NCI-H1048 (cell line): ENCODE measurements around the gene CTAG1B.
A peak's percentile ranks its signal among the peaks of the same experiment; 100 is the strongest.
"Not testable (repeated sequence)": the region's sequence is repeated elsewhere in the genome, so short reads cannot be mapped to it uniquely, and the experiment has no call there.

ENCODE experiments used
- DNase-seq: peaks from one replicate; lab custom pipeline; 2025; lab: John Stamatoyannopoulos, UW

CTAG1B gene

DNA sequence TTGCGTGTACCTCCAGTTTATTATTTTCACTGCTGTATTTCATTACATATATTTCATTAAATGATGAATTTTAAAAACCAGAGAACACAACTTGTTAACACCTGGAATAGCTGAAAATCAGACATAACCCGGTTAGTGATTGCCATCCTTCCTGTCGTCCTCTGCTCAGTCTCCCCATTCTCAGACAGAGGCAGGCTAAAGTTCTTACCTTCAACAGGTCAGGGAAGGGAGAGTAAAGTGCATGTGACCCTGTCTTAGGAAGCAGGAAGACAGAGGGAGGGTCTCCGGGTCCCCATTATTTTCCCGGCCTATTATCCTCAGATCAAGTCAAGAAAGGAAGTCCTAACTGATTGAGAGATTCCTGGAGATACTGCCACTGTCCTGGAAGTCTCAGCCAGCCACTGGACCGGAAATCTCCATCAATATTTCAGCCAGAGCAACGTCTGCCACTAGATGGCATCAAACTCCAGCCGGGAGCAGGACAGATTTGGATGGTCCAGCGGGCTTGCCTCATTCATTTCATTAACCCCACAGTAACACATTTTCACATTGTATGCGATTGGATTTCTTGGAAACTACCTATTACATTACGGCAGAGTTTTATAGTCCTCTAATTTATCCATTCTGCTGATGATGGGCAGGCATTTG is 1.8 kb upstream of the CTAG1B start:
- DNase-seq, result not testable (repeated sequence)

DNA sequence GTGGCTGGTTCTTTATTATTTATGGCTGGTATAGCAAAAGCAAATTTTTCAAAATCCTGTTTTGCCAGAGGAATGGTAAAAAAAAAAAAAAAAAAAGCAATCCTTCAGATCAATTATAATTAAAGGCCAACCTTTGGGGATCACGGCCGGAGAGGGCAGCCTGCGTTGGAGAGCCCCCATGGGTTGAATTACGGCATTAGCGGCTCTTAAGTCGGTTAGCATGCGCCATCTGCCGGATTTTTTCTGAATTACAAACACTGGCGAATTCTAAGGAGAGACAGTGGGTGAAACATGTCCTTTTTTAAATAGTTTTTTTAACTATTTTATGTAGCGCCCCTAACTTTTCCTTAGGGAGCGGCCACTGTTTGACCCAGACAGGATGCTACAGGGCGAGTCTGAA is 5.5 kb downstream of the CTAG1B start:
- not testable (repeated sequence) for DNase-seq

- not testable (repeated sequence) for DNase-seq
These were observed 7.9 kb downstream of the CTAG1B start for GRCh38 chrX:154611146-154611545.

- not testable (repeated sequence) for DNase-seq
These were observed 10.3 kb downstream of the CTAG1B start for GRCh38 chrX:154608823-154609222.

- not testable (repeated sequence) for DNase-seq
These were observed 11.1 kb downstream of the CTAG1B start for GRCh38 chrX:154607976-154608375.

DNA sequence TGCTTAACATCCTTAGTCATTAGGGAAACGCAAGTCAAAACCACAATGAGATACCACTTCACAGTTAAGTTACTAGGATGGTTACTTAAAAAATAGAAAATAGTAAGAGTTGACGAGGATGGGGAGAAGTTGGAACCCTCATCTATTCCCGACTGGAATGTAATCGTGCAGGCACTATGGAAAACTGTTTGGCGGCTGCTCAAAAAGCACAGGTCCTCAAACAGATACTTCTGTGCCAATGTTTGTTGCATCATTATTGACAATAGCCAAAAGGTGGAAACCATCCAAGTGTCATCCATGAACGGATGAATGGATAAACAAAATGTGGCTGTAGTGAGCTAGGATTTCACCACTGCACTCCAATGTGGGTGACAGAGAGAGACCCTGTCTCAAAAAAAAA is 11.7 kb downstream of the CTAG1B start:
- no peak for DNase-seq

GRCh38 chrX:154605566-154605965 is 13.5 kb downstream of the CTAG1B start:
- no peak for DNase-seq

GRCh38 chrX:154603438-154604430 is 15.3 kb downstream of the CTAG1B start:
- no peak for DNase-seq

DNA sequence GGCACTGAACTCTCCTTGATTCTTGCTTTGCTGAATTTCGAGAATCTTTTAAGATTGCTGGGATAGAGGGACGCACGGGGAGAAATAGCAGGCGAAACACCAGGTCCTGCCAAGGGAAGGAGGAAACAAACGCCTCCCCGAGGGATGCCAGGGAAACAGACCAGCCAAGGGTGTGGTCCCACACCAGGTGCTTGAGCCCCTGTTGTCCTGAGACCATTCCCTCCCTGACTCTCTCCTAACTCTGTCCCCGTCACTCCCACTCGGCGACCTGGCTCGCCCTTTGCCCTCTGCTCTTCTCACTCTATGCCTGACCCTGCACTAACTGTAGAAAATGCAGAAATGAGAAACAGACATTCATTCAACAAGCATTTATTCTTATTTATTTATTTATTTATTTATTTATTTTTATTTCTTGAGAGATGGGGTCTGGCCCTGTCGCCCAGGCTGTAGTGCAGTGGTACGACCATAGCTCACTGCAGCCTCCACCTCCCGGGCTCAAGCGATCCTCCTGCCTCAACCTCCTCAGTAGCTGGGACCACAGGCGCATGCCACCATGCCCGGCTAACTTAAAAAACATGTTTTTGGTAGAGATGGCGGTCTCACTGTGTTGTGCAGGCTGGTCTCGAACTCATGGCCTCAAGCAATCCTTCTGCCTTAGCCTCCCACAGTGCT is 16.2 kb downstream of the CTAG1B start:
- DNase-seq, result no peak

GRCh38 chrX:154602226-154602625 is 16.9 kb downstream of the CTAG1B start:
- no peak for DNase-seq

- DNase-seq, result no peak
These were observed 18.2 kb downstream of the CTAG1B start for GRCh38 chrX:154600759-154601374.

DNA sequence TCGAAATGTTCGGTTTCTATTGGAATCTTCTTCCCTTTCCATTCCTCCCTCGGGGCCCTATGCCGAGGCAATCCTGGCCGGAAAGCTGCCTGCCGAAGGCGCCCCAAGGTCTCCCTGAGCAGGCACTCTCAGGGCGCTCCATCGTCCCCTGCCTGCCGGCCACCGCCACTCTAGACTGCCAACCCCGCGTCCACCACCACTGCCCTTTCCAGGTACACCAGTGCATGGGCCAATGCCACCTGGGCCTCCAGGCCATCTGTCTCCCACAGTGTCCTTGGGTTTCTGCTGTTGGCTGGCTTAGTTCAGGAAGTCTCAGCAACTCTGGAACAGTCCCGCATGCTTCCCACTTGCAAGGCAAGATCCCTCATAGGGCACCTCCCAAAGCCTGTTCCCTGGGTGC is 19.6 kb downstream of the CTAG1B start:
- DNase-seq, result no peak

- no peak for DNase-seq
These were observed 20.4 kb downstream of the CTAG1B start for GRCh38 chrX:154598656-154599055.

DNA sequence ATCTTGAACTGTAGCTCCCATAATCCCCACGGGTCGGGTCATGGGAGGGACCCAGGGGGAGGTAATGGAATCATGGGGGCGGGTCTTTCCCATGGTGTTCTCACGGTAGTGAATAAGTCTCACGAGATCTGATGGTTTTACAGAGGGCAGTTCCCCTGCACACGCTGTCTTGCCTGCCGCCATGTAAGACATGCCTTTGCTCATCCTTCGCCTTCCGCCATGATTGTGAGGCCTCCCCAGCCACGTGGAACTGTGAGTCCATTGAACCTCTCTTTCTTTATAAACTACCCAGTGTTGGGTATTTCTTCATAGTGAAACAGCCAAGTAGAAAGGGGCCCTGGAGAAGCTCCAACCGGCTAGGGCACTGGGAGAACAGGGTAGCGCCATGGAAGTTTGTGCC is 21.9 kb downstream of the CTAG1B start:
- no peak for DNase-seq

DNA sequence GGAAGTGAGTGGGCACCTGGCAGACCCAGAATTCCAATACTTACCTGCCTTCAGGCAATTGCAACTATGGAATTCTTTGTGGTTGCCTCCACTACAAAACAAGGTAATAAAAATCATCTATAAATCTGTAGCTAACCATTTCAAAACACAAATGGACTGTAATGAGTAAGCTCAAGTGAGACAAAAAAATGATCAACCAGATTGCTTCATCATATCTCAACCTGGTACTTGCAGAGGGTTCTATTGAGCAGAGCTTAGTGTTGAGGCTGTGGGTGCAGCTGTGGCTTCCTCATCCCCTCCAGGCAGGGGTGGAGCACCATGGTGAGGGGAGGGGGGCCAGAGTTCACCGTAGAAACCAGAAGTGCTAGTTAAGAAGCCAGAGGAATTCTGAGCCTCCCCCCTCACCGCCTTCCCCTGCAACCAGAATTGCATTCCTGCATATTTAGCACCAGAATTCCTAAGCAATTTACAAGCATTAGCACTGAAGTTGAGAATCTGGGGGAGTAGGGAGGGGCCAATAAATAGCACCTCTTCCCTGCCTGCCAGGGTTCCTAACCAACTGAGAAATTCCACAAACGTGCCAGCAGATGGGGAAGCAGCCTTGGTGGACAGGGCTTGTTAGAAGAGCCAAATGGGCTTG is 22.7 kb downstream of the CTAG1B start:
- peak; percentile 21 for DNase-seq

GRCh38 chrX:154595559-154596249 is 23.4 kb downstream of the CTAG1B start:
- DNase-seq, result no peak

GRCh38 chrX:154594491-154594890 is 24.6 kb downstream of the CTAG1B start:
- DNase-seq, result no peak

- no peak for DNase-seq
These were observed 25.9 kb downstream of the CTAG1B start for GRCh38 chrX:154593201-154593600.

DNA sequence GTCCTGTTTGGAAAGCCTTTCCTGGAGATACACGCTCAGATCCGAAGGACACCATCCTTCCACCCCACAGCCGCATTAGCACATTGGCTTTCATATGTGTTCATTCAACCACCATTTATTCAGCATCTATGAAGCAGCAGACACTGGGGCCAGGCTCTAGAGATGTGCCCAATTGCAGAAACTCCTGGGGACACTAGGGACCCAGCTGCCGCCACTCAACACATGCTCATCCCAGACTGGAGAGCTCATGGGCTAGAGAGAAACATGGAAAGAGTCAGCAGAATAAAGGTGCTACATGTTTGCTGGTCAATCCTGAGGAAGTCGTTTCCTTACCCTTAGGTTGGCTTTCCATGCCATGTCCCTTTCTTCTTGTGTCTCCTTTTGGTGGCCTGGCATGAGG is 26.6 kb downstream of the CTAG1B start:
- no peak for DNase-seq

- not testable (repeated sequence) for DNase-seq
These were observed 28.7 kb downstream of the CTAG1B start for GRCh38 chrX:154590415-154590814.

GRCh38 chrX:154584585-154585183 is 34.4 kb downstream of the CTAG1B start, which contains the start of gene CTAG1A:
Gene CTAG1A (plus strand): TSS chrX:154585133. CDS start chrX:154585207, 74 bp downstream.
- not testable (repeated sequence) for DNase-seq
